Mesenchymal stem cell (in vitro differentiated cells and primary cell): ENCODE results near the gene NFE2L1. TPM values are rescaled to one million over a fixed set of nuclear protein-coding genes. Genes with fewer than 3 reads are reported as not detected.
A peak's percentile ranks its signal among the peaks of the same experiment; 100 is the strongest.

Source experiments
- DNase-seq: peaks from one replicate; pipeline ENCODE4 v3.0.0-alpha.2; 2013
- H2AFZ ChIP-seq: one replicate; pipeline ENCODE4 v1.6.1; 2013; ENCODE audit warnings: low read depth, mild to moderate bottlenecking, control low read depth, inconsistent platforms, low read length, moderate library complexity
- H2AK5ac ChIP-seq: 2 replicates; pipeline ENCODE4 v1.6.1; 2013; ENCODE audit warnings: low read length, moderate library complexity, mild to moderate bottlenecking, inconsistent platforms; ENCODE audit not compliant: severe bottlenecking
- H2BK120ac ChIP-seq: one replicate; pipeline ENCODE4 v1.6.1; 2013; ENCODE audit warnings: low read depth, mild to moderate bottlenecking, inconsistent platforms, low read length, moderate library complexity
- H2BK12ac ChIP-seq, 2 experiments: one replicate each; pipeline ENCODE4 v1.6.1; 2013; ENCODE audit warnings: inconsistent platforms in 2 of 2, low read length in 2 of 2, mild to moderate bottlenecking in 2 of 2, moderate library complexity in 2 of 2, control low read depth in 1 of 2
- H2BK15ac ChIP-seq: one replicate; pipeline ENCODE4 v1.6.1; 2013; ENCODE audit warnings: mild to moderate bottlenecking, low read depth, inconsistent platforms; ENCODE audit not compliant: poor library complexity, severe bottlenecking
- H2BK5ac ChIP-seq: 2 replicates; pipeline ENCODE4 v1.6.1; 2013; ENCODE audit warnings: low read depth, mild to moderate bottlenecking, low read length, control low read depth, inconsistent platforms; ENCODE audit not compliant: poor library complexity, severe bottlenecking
- H3K14ac ChIP-seq, 2 experiments: one replicate each; pipeline ENCODE4 v1.6.1; 2013; ENCODE audit warnings: inconsistent platforms in 2 of 2, low read length in 2 of 2, control low read depth in 1 of 2, mild to moderate bottlenecking in 1 of 2, moderate library complexity in 1 of 2
- H3K18ac ChIP-seq, 2 experiments: one replicate each; pipeline ENCODE4 v1.6.1; 2013; ENCODE audit warnings: inconsistent platforms in 2 of 2, low read length in 2 of 2, control low read depth in 1 of 2, low read depth in 1 of 2, mild to moderate bottlenecking in 1 of 2
- H3K23ac ChIP-seq, 2 experiments: one replicate each; pipeline ENCODE4 v1.6.1; 2013; ENCODE audit warnings: inconsistent platforms in 2 of 2, low read length in 2 of 2, mild to moderate bottlenecking in 2 of 2, moderate library complexity in 2 of 2, control low read depth in 1 of 2
- H3K27ac ChIP-seq: 2 replicates; pipeline ENCODE4 v1.5.1; 2013; ENCODE audit warnings: mild to moderate bottlenecking, moderate library complexity, low read length, control low read depth, inconsistent platforms; ENCODE audit not compliant: poor library complexity, severe bottlenecking
- H3K27me3 ChIP-seq, 2 experiments: 2 replicates each; pipeline versions ENCODE4 v1.6.1 to v1.7.0; 2013; ENCODE audit warnings: low read length in 2 of 2, mild to moderate bottlenecking in 2 of 2, moderate library complexity in 2 of 2, control low read depth in 1 of 2, inconsistent platforms in 1 of 2; ENCODE audit not compliant: control insufficient read depth in 1 of 2, insufficient read depth in 1 of 2
- H3K36me3 ChIP-seq, 2 experiments: 2 replicates each; pipeline versions ENCODE4 v1.6.1 to v1.7.0; 2013; ENCODE audit warnings: low read length in 2 of 2, control low read depth in 1 of 2, inconsistent platforms in 1 of 2, low read depth in 1 of 2, mild to moderate bottlenecking in 1 of 2; ENCODE audit not compliant: insufficient read depth in 2 of 2, control insufficient read depth in 1 of 2
- H3K4ac ChIP-seq, 2 experiments: one replicate each; pipeline ENCODE4 v1.6.1; 2013; ENCODE audit warnings: inconsistent platforms in 2 of 2, low read length in 2 of 2, mild to moderate bottlenecking in 2 of 2, moderate library complexity in 2 of 2, control low read depth in 1 of 2, low read depth in 1 of 2
- H3K4me1 ChIP-seq: 2 replicates; pipeline ENCODE4 v1.6.1; 2013; ENCODE audit warnings: low read depth, low read length, control low read depth; ENCODE audit not compliant: control insufficient read depth, insufficient read depth
- H3K4me2 ChIP-seq: 2 replicates; pipeline ENCODE4 v1.6.1; 2013; ENCODE audit warnings: low read length, mild to moderate bottlenecking, inconsistent platforms; ENCODE audit not compliant: poor library complexity, severe bottlenecking
- H3K4me3 ChIP-seq, 2 experiments: 2 replicates each; pipeline versions ENCODE4 v1.5.1 to v1.7.0; 2013; ENCODE audit warnings: low read length in 2 of 2, mild to moderate bottlenecking in 2 of 2, control low read depth in 1 of 2, low read depth in 1 of 2; ENCODE audit not compliant: insufficient read depth in 1 of 2
- H3K79me1 ChIP-seq: replicated peaks from 2 replicates; pipeline ENCODE4 v1.6.1; 2013; ENCODE audit warnings: mild to moderate bottlenecking, control low read depth, low read length, inconsistent platforms; ENCODE audit not compliant: poor library complexity, severe bottlenecking
- H3K9ac ChIP-seq: 2 replicates; pipeline ENCODE4 v1.7.0; 2013; ENCODE audit warnings: mild to moderate bottlenecking, low read length, moderate library complexity
- H3K9me3 ChIP-seq: 2 replicates; pipeline ENCODE4 v1.7.0; 2013; ENCODE audit warnings: mild to moderate bottlenecking, low read length; ENCODE audit not compliant: control insufficient read depth
- H4K8ac ChIP-seq: one replicate; pipeline ENCODE4 v1.6.1; 2013; ENCODE audit warnings: inconsistent platforms, mild to moderate bottlenecking, low read length, moderate library complexity
- H4K91ac ChIP-seq: one replicate; pipeline ENCODE4 v1.6.1; 2013; ENCODE audit warnings: mild to moderate bottlenecking, low read length, inconsistent platforms
- WGBS: methylation state at CpG from one replicate; pipeline ENCODE4 v1.1.7; 2013; ENCODE audit warnings: mixed read lengths; 5-methylcytosine and 5-hydroxymethylcytosine counted together
- small RNA-seq: library from polyadenylated mRNA; stranded (forward); fragments of <200 nt; extraction: miRNeasy Mini kit (QIAGEN cat#:217004); gene quantifications from one replicate; pipeline ENCODE3, GENCODE V24; 2013; ENCODE audit warnings: low read depth

NFE2L1 gene

GRCh38 chr17:48110761-48111160 is 62.6 kb downstream of the NFE2L1 start:
- Histone ChIP-seq H3K27me3 (no peaks in the 10 kb centered on the region), H3K4me1 (peaks cover 4% of the 10 kb centered on the region), H3K18ac (no peak overlapping the region), H3K36me3 (peaks cover 13 to 19% of the 10 kb centered on the region in 2 experiments), H4K91ac (no peak overlapping the region), H2AK5ac (no peak overlapping the region), H2BK120ac (no peak overlapping the region), H2AFZ (no peak overlapping the region), H4K8ac (no peak overlapping the region), H3K4ac (no peak overlapping the region), H3K14ac (no peak overlapping the region), H2BK15ac (no peak overlapping the region), H3K4me2 (no peak overlapping the region), H3K4me3 (no peak overlapping the region), H2BK5ac (no peak overlapping the region), H3K27ac (no peak overlapping the region), H3K79me1 (peaks cover 13% of the 10 kb centered on the region), H3K9ac (no peak overlapping the region), H3K9me3 (no peaks in the 10 kb centered on the region), H2BK12ac (no peak overlapping the region), H3K23ac (no peak overlapping the region)
- 95% methylated on average over 9 of the region's 9 CpGs for WGBS
- no peak for DNase-seq

Small RNA genes lying within 50 kb of the gene (small RNA-seq; reads per million reads assigned to genes)
- gene AC004477.2 (not detected), gene MIR152 (1,468 reads per million, percentile 97 among the genes with 10 or more reads in this experiment), gene RNU6-1201P (not detected)
